A549 (cell line): ENCODE measurements around the gene ZBTB45. TPM values are rescaled to one million over a fixed set of nuclear protein-coding genes. Genes with fewer than 3 reads are reported as not detected.

Source experiments
- ATAC-seq, 2 experiments: fragments of 200-7000 bp in 1 of 2; fragments of >200 bp in 1 of 2; cut with Nextera tagmentation in 1 of 2; cut with Tn5 transposase in 1 of 2; 3 replicates each; pipeline versions ENCODE4 v1.8.0 to v1.9.1; 2018 to 2020; ENCODE audit warnings: mild to moderate bottlenecking in 1 of 2, moderate library complexity in 1 of 2
- CTCF ChIA-PET: fragments of 300-600 bp; sonication (Branson Sonifier 250); formaldehyde crosslinking; extraction: SDS; loops from one replicate; lab custom pipeline; 2021; ENCODE audit warnings: antibody characterized with exemption, inconsistent platforms; lab: Yijun Ruan, JAX
- POLR2A ChIA-PET: fragments of 350-600 bp; formaldehyde crosslinking; extraction: SDS; loops from one replicate; lab custom pipeline; 2021; ENCODE audit warnings: antibody characterized with exemption, inconsistent platforms; lab: Yijun Ruan, JAX
- DNase-seq, 2 experiments: peaks; one replicate each; pipeline versions ENCODE4 v3.0.0 to v3.0.0-alpha.2; 2011 to 2016; ENCODE audit warnings: low read depth in 1 of 2, low spot score in 1 of 2
- FAIRE-seq: peaks from 2 replicates; lab custom pipeline; 2011; peaks lifted over from hg19 to GRCh38; lab: Jason Lieb, UNC
- H3K27ac ChIP-seq, 2 experiments: fragments of >200 bp; sonication (Bioruptor Twin); formaldehyde crosslinking; 3 replicates each; pipeline ENCODE4 v1.5.1; 2016 to 2017
- H3K4me1 ChIP-seq: fragments of >200 bp; sonication (Bioruptor Twin); formaldehyde crosslinking; 3 replicates; pipeline ENCODE4 v1.6.1; 2016
- H3K4me2 ChIP-seq: fragments of >200 bp; sonication (Bioruptor Twin); formaldehyde crosslinking; 3 replicates; pipeline ENCODE4 v1.6.1; 2016
- H3K4me3 ChIP-seq: fragments of >200 bp; sonication (Bioruptor Twin); formaldehyde crosslinking; 3 replicates; pipeline ENCODE4 v1.5.1; 2016
- H3K9me3 ChIP-seq: fragments of >200 bp; sonication (Bioruptor Twin); formaldehyde crosslinking; 3 replicates; pipeline ENCODE4 v1.6.1; 2016
- CBX8 ChIP-seq: fragments of 200-600 bp; sonication (generic); IDR thresholded peaks from 2 replicates; pipeline ENCODE4 v1.6.1; 2016
- EHF ChIP-seq: fragments of 250-450 bp; sonication (Bioruptor Pico); IDR thresholded peaks from 2 replicates; pipeline ENCODE4 v1.5.0; 2020; ENCODE audit warnings: mild to moderate bottlenecking
- EHMT2 ChIP-seq: fragments of 200-600 bp; sonication (generic); IDR thresholded peaks from 2 replicates; pipeline ENCODE4 v1.6.1; 2016; ENCODE audit warnings: antibody characterized with exemption, low read depth, mild to moderate bottlenecking, moderate library complexity
- EP300 ChIP-seq, 2 experiments: fragments of >200 bp; sonication (Bioruptor Twin); formaldehyde crosslinking; IDR thresholded peaks; 2 replicates in 1 of 2; 3 replicates in 1 of 2; pipeline ENCODE4 v1.6.1; 2016 to 2017
- ESRRA ChIP-seq: fragments of 150-350 bp; IDR thresholded peaks from 2 replicates; pipeline ENCODE4 v1.6.1; 2014; ENCODE audit warnings: mild to moderate bottlenecking, low read length, borderline replicate concordance
- FOSL2 ChIP-seq, 2 experiments: fragments of 450-650 bp in 1 of 2; fragments of >200 bp in 1 of 2; sonication (Bioruptor Twin) in 1 of 2; formaldehyde crosslinking; IDR thresholded peaks; 2 replicates each; pipeline versions ENCODE4 v1.5.0 to v1.6.1; 2016 to 2020; ENCODE audit warnings: mild to moderate bottlenecking in 1 of 2, moderate library complexity in 1 of 2
- GATA3 ChIP-seq: IDR thresholded peaks from 2 replicates; pipeline ENCODE4 v1.6.1; 2012; ENCODE audit warnings: borderline replicate concordance
- HEYL ChIP-seq: fragments of 250-450 bp; sonication (Bioruptor Pico); IDR thresholded peaks from 2 replicates; pipeline ENCODE4 v1.8.0; 2021; ENCODE audit warnings: mild to moderate bottlenecking, moderate library complexity
- HOXA7 ChIP-seq: fragments of 250-450 bp; sonication (Bioruptor Pico); IDR thresholded peaks from 2 replicates; pipeline ENCODE4 v1.5.0; 2020; ENCODE audit warnings: mild to moderate bottlenecking, moderate library complexity
- HOXB5 ChIP-seq: fragments of 250-450 bp; sonication (Bioruptor Pico); IDR thresholded peaks from 2 replicates; pipeline ENCODE4 v1.5.0; 2020; ENCODE audit warnings: mild to moderate bottlenecking, moderate library complexity
- JUN ChIP-seq, 2 experiments: fragments of >200 bp; sonication (Bioruptor Twin); formaldehyde crosslinking; IDR thresholded peaks; 2 replicates in 1 of 2; 3 replicates in 1 of 2; pipeline ENCODE4 v1.6.1; 2016 to 2017
- JUNB ChIP-seq: fragments of >200 bp; sonication (Bioruptor Twin); formaldehyde crosslinking; IDR thresholded peaks from 2 replicates; pipeline ENCODE4 v1.6.1; 2016
- KDM1A ChIP-seq: fragments of 200-600 bp; sonication (generic); IDR thresholded peaks from 2 replicates; pipeline ENCODE4 v1.6.1; 2016; ENCODE audit warnings: low read depth, mild to moderate bottlenecking
- KDM5A ChIP-seq: fragments of 200-600 bp; sonication (generic); IDR thresholded peaks from 2 replicates; pipeline ENCODE4 v1.6.1; 2016; ENCODE audit warnings: antibody characterized with exemption, mild to moderate bottlenecking
- MAFK ChIP-seq: fragments of 450-650 bp; IDR thresholded peaks from 2 replicates; pipeline ENCODE4 v1.6.1; 2014; ENCODE audit not compliant: partially characterized antibody
- MYC ChIP-seq: IDR thresholded peaks from 2 replicates; pipeline ENCODE4 v1.6.1; 2012; ENCODE audit warnings: mild to moderate bottlenecking, inconsistent platforms, low read length, improper control_type of control experiment, borderline replicate concordance
- POLR2A ChIP-seq: IDR thresholded peaks from 2 replicates; pipeline ENCODE4 v1.6.1; 2012; ENCODE audit warnings: mild to moderate bottlenecking, low read length
- RAD21 ChIP-seq, 2 experiments: fragments of >200 bp in 1 of 2; sonication (Bioruptor Twin) in 1 of 2; formaldehyde crosslinking in 1 of 2; IDR thresholded peaks in 1 of 2; conservative IDR thresholded peaks in 1 of 2; 2 replicates in 1 of 2; 3 replicates in 1 of 2; pipeline ENCODE4 v1.6.1; 2012 to 2018; ENCODE audit warnings: inconsistent platforms in 1 of 2
- SMC3 ChIP-seq: fragments of >200 bp; sonication (Bioruptor Twin); formaldehyde crosslinking; IDR thresholded peaks from 3 replicates; pipeline ENCODE4 v1.6.1; 2018; ENCODE audit warnings: inconsistent platforms
- ZSCAN20 ChIP-seq: fragments of 250-450 bp; sonication (Bioruptor Pico); IDR thresholded peaks from 2 replicates; pipeline ENCODE4 v1.8.0; 2022; ENCODE audit warnings: mild to moderate bottlenecking, moderate library complexity
- WGBS: methylation state at CpG from one replicate; pipeline ENCODE4 v1.1.6; 2017; ENCODE audit errors: missing lambda C conversion rate; 5-methylcytosine and 5-hydroxymethylcytosine counted together
- polyA plus RNA-seq, 4 experiments: library from polyadenylated mRNA; depleted of rRNA in 3 of 4; stranded (reverse); fragments of >200 nt; fragmentation: RNase III in 1 of 4; extraction: RNeasy Plus Mini Kit Qiagen cat#74134 plus additional on column Dnase treatment in 1 of 4; gene quantifications; 2 replicates in 3 of 4; 3 replicates in 1 of 4; pipeline ENCODE4 v1.2.3, GENCODE V29; 2011 to 2017
- TF ChIP-seq, protein P1 (sequence below): fragments of 150-350 bp; IDR thresholded peaks from 2 replicates; pipeline ENCODE4 v1.6.1; 2014; ENCODE audit warnings: low read depth, mild to moderate bottlenecking, low read length
- TF ChIP-seq, protein P2 (sequence below): IDR thresholded peaks from 2 replicates; pipeline ENCODE4 v1.6.1; 2012
- TF ChIP-seq, protein P3 (sequence below): IDR thresholded peaks from 2 replicates; pipeline ENCODE4 v1.6.1; 2012; ENCODE audit warnings: low read depth, borderline replicate concordance
- TF ChIP-seq, protein P4 (sequence below): fragments of 250-450 bp; sonication (Bioruptor Pico); IDR thresholded peaks from 2 replicates; pipeline ENCODE4 v1.5.0; 2021; ENCODE audit warnings: mild to moderate bottlenecking, moderate library complexity, borderline replicate concordance
- TF ChIP-seq, protein P5 (sequence below): fragments of 250-450 bp; sonication (Bioruptor Pico); IDR thresholded peaks from 2 replicates; pipeline ENCODE4 v1.5.0; 2020; ENCODE audit warnings: low read depth, mild to moderate bottlenecking, moderate library complexity

Gene ZBTB45
- polyA plus RNA-seq, 2 of the 4 experiments (the other 2 are of a cell fraction) = 6.4 to 13.4 TPM

DNA sequence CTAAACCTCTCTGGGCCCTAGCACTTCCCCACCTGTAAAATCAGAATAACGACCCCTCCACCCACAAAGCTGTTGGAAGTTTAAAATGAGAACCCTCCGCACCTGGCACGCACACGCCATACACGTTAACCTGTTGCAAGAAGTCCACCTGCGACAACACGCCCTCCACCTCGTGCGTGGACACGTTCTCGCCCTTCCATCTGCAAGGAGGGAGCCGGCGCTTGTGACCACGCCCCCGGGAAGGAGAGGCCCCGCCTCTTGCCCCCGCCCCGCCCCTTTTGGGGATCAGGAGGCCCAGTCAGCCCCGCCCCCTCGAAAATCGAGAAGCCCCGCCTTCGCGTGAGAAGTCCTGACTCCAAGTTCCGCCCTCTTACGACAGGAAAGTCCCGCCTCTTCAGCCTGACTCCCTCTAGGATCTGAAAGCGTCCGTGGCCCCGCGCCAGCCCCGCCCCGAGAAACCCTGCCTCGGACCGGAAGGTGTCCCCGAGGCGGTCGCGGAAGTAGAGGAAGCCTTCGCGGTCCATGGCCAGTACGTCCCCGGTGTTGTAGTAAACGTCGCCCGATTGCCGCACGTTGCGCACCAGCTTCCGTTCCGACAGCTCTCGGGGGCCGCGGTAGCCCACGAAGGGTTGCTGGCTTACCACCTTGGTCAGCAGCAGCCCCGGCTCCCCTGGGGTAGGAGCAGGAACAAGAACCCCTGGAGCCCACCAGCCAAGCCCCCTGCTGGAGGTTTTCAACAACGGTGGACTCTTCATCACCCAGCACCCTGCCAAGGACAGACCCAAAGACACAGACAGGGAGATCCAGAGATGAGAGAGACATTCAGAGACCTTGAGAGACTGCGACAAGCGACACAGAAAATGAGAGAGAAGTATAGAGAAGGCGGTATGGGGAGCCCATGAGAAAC, 20.3 kb downstream of the ZBTB45 start (continued):
- TF ChIP-seq, protein P1, sequence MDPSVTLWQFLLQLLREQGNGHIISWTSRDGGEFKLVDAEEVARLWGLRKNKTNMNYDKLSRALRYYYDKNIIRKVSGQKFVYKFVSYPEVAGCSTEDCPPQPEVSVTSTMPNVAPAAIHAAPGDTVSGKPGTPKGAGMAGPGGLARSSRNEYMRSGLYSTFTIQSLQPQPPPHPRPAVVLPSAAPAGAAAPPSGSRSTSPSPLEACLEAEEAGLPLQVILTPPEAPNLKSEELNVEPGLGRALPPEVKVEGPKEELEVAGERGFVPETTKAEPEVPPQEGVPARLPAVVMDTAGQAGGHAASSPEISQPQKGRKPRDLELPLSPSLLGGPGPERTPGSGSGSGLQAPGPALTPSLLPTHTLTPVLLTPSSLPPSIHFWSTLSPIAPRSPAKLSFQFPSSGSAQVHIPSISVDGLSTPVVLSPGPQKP = 0 out of 2 replicates have a peak, but pooled peaks have one; percentile 24
- TF ChIP-seq HOXA7 (no peak), ESRRA (0 out of 2 replicates have a peak, but pooled peaks have one; percentile 35), ZSCAN20 (no peak), HOXB5 (peak; percentile 61; the same call in 1 of the 2 replicates), JUN (IDR thresholded peaks at IDR 0.05) (peak; percentile 61 to 89; a peak in 4 of 5 replicates), POLR2A (peak; percentile 87), JUNB (no peak), KDM5A (peak; percentile 84), RAD21 (conservative IDR thresholded peaks at IDR 0.05 in 1 of 2, IDR thresholded peaks at IDR 0.05 in 1 of 2) (peak; percentile 19; a peak in 2 of 5 replicates), SMC3 (peak; percentile 39; the same call in 2 of the 3 replicates), GATA3 (0 out of 2 replicates have a peak, but pooled peaks have one; percentile 62)
- TF ChIP-seq, protein P2, sequence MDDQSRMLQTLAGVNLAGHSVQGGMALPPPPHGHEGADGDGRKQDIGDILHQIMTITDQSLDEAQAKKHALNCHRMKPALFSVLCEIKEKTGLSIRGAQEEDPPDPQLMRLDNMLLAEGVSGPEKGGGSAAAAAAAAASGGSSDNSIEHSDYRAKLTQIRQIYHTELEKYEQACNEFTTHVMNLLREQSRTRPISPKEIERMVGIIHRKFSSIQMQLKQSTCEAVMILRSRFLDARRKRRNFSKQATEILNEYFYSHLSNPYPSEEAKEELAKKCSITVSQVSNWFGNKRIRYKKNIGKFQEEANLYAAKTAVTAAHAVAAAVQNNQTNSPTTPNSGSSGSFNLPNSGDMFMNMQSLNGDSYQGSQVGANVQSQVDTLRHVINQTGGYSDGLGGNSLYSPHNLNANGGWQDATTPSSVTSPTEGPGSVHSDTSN = peak; percentile 30; the same call in 1 of the 2 replicates
- TF ChIP-seq, protein P3, sequence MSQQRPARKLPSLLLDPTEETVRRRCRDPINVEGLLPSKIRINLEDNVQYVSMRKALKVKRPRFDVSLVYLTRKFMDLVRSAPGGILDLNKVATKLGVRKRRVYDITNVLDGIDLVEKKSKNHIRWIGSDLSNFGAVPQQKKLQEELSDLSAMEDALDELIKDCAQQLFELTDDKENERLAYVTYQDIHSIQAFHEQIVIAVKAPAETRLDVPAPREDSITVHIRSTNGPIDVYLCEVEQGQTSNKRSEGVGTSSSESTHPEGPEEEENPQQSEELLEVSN = peak; percentile 88; the same call in 1 of the 2 replicates

DNA sequence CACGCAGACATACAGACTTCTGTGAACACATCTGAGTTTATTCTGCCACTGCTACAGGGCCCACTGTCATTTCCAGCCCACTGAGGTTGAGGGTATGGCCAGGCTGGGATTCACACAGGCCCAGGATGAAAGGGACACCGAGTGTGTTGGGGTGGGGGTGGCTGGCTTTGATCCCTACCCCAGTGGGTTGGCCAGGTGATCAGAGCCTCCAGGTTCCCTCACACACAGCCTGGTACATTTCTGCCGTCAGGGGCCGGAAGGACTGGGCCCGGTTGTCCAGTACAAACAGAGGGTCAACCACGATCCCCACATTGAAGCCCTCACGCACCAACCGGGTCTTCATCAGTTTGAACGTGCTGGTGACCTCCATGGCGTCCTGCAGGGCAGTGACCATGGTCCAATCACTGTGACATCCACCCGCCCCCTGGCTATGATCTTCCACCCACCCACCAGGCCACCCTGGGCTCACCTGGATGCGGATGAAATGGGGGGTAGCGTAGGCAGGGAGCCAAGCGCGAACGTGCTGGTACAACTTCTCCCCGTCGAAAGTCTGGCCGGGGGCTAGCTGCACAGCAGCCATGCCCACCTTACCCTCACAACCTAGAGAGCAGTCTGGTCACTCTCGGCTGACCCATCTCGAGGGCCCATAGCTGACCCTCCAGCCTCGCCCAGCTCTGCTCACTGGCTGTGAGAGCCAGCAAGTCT, 21.1 kb downstream of the ZBTB45 start:
- DNase-seq (no peak), FAIRE-seq (no peak), ATAC-seq (peak in 1 of 2 experiments; percentile 27; a peak in 3 of 6 replicates)
- Histone ChIP-seq H3K27ac (peak overlapping the region; percentile 69 to 89), H3K4me3 (peak overlapping the region; percentile 61), H3K4me1 (peaks cover 13% of the 10 kb centered on the region; the same call in 2 of the 3 replicates), H3K9me3 (no peaks in the 10 kb centered on the region), H3K4me2 (peak overlapping the region; percentile 98)
- TF ChIP-seq HEYL (CRISPR knock-in tag) (no peak), CBX8 (no peak)
- ChIA-PET CTCF (interaction anchor here (0.9 to 4.1 kb wide), 3 partner anchors 14 to 21 kb away, joined by 3 to 57 read pairs (median 4); partner anchors contain the start of gene ZBTB45), POLR2A (interaction anchor here (0.8 to 3.9 kb wide), 2 partner anchors 22 to 23 kb away, joined by 3 to 40 read pairs; partner anchors contain the start of genes ZBTB45 and ZNF446)
- 76% methylated on average over 21 of the region's 22 CpGs for WGBS

DNA sequence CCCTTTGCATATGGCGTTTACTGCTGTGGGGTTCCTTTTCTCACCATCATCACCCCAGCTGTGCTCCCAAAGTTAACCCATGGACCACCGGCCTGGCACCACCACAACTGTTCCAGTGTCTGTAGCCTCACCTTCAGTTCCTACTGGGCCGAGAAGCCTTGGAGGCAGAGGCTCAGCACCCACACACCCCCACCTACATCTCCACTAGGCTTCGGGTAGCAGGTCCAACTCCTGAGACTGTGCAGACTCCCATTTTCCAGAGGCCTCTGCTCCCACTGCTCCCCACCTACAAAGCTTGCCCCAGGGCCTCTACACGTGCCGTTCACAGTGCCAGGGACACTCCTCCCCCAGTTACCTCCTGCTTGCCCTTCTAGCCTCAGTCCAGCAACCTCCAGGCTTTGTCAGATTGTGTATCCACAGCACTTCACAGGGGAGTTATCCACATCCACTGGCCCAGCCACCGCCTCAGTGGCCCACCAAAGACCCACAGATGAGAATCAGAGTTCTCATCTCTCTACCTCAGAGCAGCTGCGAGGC, 21.9 kb downstream of the ZBTB45 start:
- peaks cover 13% of the 10 kb centered on the region; the same call in 2 of the 3 replicates for H3K4me1 ChIP-seq
- WGBS = 94% methylated on average over 8 of the region's 8 CpGs
- no peaks in the 10 kb centered on the region for H3K9me3 ChIP-seq
- no peak for FAIRE-seq
- no peak for DNase-seq
- peak overlapping the region; percentile 98; the same call in 1 of the 3 replicates for H3K4me2 ChIP-seq
- no peak overlapping the region for H3K27ac ChIP-seq
- CTCF ChIA-PET = interaction anchor here (0.9 kb wide), 1 partner anchor 22 kb away, joined by 4 read pairs; the partner anchor contains the start of gene ZBTB45
- no peak for ATAC-seq
- H3K4me3 ChIP-seq = no peak overlapping the region
- POLR2A ChIA-PET = no interaction called here
- TF ChIP-seq HEYL (CRISPR knock-in tag) (no peak), EHF (CRISPR knock-in tag) (no peak), KDM1A (no peak), JUN (IDR thresholded peaks at IDR 0.05) (no peak), EP300 (IDR thresholded peaks at IDR 0.05) (no peak), EHMT2 (no peak), MYC (no peak), FOSL2 (IDR thresholded peaks at IDR 0.05) (no peak), FOSL2 (CRISPR knock-in tag; IDR thresholded peaks at IDR 0.05) (no peak), ZSCAN20 (no peak), MAFK (no peak)
- TF ChIP-seq, protein P4, sequence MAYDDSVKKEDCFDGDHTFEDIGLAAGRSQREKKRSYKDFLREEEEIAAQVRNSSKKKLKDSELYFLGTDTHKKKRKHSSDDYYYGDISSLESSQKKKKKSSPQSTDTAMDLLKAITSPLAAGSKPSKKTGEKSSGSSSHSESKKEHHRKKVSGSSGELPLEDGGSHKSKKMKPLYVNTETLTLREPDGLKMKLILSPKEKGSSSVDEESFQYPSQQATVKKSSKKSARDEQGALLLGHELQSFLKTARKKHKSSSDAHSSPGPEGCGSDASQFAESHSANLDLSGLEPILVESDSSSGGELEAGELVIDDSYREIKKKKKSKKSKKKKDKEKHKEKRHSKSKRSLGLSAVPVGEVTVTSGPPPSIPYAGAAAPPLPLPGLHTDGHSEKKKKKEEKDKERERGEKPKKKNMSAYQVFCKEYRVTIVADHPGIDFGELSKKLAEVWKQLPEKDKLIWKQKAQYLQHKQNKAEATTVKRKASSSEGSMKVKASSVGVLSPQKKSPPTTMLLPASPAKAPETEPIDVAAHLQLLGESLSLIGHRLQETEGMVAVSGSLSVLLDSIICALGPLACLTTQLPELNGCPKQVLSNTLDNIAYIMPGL (CRISPR knock-in tag) = no peak
- TF ChIP-seq, protein P5, sequence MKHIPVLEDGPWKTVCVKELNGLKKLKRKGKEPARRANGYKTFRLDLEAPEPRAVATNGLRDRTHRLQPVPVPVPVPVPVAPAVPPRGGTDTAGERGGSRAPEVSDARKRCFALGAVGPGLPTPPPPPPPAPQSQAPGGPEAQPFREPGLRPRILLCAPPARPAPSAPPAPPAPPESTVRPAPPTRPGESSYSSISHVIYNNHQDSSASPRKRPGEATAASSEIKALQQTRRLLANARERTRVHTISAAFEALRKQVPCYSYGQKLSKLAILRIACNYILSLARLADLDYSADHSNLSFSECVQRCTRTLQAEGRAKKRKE = no peak
